Measurements from ENCODE around the gene BAX.

Gene BAX

DNA sequence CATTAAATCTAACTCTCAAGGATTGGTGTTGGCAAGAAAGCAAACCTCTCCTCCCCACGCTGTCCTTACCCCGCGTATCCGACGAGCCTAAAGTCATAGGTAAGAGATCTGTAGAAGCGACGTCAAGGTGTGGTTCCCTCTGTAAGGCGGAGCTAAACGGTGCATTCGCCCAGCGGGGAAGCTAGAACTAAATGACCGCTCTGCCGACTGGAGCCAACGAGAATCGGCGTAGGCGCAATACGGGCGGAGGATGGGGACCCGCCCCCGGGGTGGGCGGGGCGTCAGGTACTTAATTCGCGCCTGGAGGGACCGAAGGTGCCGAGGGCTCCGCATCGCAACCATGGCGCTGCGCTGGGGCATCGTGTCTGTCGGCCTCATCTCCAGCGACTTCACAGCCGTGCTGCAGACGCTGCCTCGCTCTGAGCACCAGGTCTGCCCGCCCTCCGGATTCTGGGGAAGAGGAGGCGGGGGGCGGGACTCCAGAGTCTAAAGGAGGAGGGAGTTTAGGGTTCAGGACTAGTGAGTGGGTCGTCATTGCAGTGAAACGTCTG lies 21.2 kb upstream of the BAX start, which contains the start of gene DHDH:
TSS of gene DHDH (plus strand) at position 318 of the 551 bp plus-strand sequence. CDS start at position 341, 23 bp downstream.
- FAIRE-seq, result no peak

DNA sequence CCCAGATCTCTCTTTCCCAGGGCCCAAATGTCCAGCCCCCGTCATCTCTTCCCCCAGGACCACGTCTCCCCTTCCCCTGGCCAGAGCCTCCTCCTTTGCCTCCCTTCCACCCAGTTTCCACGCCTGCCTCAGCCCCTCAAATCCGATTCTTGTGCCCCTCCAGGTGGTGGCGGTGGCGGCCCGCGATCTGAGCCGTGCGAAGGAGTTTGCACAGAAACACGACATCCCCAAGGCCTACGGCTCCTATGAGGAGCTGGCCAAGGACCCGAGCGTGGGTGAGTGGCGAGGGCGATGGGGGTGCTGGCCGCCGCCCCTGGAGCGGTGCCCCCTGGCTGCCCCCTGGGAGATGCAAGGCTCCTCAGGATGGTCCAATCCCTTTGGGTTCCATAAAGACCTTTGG lies 19.8 kb upstream of the BAX start:
- FAIRE-seq, result no peak

DNA sequence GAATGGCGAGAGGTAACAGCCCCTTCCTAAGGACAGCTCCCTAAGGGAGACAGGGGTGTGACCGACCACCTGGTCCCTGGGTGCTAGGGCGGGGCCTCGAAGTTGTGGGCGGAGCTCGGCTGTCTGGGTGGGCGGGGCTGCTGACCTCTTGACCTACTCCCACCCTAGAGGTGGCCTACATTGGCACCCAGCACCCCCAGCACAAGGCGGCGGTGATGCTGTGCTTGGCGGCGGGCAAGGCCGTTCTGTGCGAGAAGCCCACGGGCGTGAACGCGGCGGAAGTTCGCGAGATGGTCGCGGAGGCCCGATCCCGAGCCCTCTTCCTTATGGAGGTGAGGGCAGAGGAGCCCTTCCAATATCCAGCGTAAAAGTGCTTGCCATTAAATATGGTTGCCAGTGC lies 18.8 kb upstream of the BAX start:
- no peak for FAIRE-seq

DNA sequence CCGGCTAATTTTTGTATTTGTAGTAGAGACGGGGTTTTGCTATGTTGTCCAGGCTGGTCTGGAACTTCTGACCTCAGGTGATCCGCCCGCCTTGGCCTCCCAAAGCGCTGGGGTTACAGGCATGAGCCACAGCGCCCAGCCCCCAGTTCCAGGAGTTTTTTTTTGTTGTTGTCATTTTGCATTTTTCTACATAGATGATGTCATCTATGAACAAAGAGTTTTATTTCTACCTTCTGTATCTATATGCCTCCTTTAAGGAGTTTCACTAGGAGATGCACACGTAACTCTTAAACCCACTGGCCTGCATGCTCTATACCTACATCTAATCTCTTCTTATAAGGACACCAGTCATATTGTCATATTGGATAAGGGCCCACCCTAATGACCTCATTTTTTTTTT lies 16.4 kb upstream of the BAX start:
- no peak for FAIRE-seq

DNA sequence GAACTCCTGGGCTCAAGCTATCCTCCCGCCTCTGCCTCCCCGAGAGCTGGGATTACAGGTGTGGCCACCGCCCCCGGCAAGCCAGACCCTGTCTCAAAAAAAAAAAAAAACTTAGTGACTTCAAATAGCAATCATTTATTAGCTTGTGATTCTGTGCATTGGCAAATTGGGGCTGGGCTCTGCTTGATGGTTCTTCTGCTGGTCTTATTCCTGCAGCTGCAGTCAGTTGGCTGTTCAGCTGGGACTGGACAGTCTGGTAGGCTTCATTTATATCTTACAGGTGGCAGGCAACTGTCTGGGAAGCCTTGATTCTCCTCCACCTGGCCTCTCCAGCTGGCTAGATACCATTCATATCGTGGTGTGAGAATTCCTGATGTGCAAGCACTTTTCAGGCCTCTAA lies 13.8 kb upstream of the BAX start:
- no peak for FAIRE-seq

DNA sequence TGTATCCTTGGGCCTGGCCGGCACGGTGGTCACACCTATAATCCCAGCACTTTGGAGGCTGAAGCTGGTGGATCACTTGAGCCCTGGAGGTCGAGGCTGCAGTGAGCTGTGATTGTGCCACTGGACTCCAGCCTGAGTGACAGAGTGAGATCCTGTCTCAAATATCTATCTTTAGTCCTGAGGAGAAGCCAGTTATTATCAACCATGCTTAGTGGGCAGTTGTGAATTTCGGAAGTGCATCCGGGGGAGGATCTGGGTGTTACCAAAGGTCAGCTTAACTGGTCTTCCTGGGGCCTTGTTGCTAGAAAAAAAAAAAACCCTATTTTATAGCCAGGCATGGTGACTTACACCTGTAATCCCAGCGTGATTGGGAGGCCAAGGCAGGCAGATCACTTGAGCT lies 11.6 kb upstream of the BAX start:
- FAIRE-seq, result no peak

DNA sequence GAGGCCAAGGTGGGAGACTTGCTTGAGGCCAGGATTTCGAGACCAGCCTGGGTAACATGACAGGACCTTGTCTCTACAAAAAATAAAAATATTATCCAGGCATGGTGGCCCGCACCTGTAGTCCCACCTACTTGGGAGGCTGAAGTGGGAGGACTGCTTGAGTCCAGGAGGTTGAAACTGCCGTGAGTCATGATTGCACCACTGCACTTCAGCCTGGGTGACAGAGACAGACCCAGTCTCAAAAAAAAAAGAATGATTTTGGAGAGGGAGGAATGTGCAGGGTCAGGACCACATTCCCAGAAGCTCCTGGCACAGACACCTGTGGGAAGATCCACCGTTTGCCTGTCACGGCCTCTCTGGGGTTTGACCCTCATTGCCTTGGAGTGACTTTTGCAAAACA lies 9.3 kb upstream of the BAX start:
- FAIRE-seq, result no peak

DNA sequence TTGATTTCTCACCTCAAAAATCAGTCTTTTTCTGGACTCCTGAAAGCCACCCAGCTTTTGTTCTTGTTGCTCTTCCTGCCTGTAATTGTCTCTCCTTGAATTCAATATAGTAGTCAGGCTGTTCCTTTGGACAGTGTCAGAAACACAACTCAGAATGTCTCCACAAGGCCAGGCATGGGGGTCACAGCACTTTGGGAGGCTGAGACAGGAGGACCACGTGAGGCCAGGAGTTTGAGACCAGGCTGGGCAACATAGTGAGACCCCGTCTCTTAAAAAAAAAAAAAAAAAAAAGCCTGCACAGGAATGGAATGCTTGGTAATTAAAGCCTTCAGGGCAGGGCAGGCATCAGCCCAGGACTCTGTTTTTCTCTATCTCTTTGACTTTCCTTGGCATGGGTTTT lies 8.9 kb upstream of the BAX start:
- no peak for FAIRE-seq

DNA sequence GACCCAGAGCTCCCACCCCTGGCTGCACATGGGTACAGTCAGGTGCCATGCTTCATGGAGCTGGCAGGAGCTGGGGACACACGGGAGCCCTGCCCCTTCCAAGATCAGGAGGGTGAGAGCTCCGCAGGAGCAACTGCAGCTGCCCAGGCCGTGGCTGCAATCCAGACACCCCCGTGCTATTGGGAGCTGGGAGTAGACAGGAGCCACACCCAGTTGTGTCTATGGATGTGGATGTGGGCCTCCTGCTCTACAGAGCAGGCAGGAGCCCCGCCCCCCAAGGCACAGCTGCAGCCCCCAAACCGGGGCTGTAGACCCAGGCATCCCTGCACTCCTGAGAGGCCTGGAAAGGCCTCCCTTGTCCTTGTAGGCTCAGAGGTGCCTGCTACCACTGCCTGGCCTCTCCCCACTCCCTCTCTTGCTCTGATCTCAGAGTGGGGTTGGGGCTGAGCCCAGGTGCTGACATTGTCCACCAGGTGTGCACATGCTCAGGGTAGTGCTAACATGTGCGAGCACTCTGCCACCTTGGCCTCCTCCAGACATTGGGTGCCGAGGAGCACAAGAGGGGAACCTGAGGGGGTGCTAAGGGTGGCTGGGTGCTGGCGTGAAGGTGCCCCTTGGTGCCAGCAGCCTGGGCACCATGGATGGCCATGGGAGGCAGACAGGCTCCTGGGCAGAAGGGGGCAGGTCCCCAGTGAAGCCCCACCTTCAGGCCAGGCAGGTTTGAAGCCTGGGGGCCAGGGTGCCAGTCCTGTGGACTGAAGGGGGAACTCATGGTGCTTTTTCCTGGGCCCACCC lies 8.0 kb upstream of the BAX start:
- FAIRE-seq, result no peak

DNA sequence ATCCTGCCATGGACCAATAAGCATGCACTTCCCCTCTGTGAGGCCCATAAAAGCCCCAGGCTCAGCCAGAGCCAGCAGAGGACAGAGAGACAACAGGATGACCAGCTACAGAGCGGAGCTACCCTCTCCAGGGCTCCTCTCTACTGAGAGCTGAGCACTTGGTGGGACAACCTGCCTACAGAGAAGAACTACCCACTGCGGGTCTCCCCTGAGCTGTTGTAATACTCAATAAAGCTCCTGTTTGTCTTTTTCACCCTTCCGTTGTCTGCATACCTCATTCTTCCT lies 7.5 kb upstream of the BAX start:
- no peak for FAIRE-seq

DNA sequence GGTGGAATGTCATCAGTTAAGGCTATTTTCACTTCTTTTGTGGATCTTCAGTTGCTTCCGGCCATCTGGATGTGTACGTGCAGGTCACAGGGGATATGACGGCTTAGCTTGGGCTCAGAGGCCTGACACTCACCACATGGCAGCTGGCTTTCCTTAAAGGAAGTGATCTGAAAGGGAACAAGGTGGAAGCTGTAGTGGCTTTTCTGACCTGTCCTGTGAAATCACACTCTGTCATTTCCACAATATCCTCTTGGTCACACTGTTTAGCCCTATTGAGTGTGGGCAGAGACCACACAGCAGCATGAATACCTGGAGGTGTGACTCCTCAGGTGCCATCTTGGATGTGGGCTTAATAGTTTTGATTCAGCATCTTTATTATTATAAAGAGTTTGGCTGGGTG lies 4.5 kb upstream of the BAX start:
- FAIRE-seq, result no peak

DNA sequence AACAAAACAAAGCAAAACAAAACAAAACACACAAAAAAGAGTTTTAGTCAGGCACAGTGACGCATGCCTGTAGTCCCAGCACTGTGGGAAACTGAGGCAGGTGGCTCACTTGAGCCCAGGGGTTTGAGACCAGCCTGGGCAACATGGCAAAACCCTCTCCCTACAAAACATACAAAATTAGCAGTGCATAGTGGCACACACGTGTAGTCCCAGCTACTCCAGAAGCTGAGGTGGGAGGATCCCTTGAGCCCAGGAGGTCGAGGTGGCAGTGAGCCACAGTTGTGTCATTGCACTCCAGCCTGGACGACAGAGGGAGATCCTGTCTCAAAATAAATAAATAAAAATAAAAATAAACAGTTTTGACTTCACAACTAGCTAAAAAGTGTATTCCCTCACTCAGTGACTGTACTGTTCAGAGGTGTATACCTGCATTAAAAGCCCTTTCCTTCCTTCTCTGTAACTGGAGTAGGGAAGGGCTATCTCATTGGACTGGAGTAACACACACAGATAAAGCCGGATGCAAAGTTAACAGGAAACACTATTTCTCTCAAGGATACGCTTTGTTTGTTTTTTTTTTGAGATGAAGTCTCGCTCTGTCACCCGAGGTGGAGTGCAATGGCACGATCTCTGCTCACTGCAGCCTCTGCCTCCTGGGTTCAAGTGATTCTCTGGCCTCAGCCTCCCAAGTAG lies 3.7 kb upstream of the BAX start:
- FAIRE-seq, result no peak

DNA sequence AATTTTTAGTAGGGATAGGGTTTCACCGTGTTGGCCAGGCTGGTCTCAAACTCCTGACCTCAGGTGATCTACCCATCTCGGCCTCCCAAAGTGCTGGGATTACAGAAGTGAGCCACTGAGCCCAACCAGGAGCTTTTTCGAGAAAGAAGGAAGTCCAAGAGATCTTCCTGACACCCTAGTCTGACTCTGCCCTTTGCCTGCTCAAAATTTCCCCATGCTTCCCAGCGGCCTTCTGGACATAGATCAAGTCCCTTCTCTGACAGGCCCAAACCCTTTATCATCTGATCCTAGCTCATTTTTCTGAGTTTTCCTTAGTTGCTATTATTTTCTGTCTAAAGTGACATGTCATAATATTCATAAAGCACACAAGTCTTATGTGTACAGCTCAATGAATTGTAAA lies 1.5 kb upstream of the BAX start:
- no peak for FAIRE-seq

DNA sequence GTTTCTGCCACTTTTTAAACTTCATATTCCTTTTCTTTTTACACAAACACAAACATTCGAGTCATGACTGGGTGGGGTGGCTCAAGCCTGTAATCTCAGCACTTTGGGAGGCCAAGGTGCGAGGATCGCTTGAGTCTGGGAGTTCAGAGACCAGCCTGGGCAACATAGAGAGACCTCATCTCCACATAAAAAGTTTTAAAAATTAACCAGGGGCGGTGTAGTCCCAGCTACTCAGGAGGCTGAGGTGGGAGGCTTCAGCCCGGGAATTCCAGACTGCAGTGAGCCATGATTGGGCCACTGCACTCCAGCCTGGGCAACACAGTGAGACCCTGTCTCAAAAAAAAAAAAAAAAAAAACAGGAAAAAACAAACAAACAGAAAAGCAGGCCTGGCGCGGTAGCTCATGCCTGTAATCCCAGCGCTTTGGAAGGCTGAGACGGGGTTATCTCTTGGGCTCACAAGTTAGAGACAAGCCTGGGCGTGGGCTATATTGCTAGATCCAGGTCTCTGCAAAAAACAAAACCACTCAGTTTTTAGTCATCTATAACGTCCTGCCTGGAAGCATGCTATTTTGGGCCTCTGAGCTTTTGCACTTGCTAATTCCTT lies 583 bp upstream of the BAX start:
- no peak for FAIRE-seq

DNA sequence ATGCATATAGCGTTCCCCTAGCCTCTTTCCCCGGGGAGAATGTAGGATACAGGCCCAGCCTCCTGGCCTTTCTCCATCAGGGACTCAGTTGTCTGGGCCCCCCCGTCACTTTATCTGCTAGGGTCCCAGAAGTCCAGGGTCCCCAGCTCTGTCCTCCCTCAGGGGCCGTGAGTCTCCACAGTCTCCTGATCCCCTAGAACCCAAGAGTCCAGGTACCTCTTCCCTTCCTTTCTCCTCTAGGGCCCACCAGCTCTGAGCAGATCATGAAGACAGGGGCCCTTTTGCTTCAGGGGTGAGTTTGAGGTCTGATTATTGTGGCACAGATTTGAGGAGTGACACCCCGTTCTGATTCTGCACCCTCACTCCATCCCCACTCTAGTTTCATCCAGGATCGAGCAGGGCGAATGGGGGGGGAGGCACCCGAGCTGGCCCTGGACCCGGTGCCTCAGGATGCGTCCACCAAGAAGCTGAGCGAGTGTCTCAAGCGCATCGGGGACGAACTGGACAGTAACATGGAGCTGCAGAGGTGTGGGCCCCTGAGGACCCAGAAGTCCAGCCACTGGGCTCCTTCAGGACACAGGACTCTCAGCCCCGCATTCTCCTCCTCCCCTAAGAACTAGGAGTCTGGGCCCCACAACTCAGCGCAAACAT lies 758 bp downstream of the BAX start:
- no peak for FAIRE-seq

DNA sequence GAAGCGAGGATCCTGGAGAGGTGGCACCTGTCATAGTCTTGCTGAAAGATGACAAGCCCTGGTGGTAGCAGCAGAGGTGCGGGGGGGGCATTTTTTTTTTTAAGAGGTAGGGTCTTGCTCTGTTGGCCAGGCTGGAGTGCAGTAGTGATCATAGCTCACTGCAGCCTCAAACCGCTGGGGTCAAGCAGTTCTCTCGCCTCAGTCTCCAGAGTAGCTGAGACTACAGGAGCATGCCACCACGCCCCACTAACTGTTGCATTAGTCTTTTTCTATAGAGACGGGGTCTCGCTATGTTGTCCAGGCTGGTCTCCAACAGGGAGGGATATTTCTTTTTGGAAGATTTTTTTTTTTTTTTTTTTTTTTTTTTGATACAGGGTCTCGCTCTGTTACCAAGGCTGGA lies 3.3 kb downstream of the BAX start:
- FAIRE-seq, result no peak

DNA sequence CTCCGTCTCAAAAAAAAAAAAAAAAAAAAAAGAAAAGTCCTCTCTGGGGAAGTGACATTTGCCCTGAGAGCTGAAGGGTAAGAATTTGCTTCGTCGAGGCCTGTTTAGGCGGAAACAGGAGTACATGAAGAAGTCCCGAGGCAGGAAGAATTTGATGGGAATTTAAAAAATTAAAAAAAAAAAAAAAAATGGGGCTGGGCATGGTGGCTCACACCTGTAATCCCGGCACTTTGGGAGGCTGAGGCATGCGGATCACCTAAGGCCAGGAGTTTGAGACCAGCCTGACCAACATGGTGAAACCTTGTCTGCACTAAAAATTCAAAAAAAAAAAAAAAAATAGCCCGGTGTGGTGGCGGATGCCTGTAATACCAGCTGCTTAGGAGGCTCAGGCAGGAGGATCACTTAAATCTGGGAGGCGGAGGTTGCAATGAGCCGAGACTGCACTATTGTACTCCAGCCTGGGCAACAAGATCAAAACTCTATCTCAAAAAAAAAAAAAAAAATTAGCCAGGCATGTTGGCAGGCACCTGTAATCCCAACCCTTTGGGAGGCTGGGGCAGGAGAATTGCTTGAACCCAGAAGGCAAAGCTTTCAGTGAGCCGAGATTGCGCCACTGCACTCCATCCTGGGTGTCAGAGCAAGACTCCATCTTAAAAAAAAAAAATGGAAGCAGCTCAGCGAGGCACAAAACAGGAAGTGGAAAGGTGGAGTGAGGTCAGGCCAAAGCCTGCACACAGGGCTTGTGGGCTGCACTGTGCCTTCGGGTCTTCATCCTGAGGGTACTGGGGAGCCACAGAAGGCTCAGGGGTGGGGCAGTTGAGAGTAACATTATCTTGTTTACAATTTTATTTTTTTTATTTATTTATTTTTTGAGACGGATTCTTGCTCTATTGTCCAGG lies 4.9 kb downstream of the BAX start:
- no peak for FAIRE-seq

DNA sequence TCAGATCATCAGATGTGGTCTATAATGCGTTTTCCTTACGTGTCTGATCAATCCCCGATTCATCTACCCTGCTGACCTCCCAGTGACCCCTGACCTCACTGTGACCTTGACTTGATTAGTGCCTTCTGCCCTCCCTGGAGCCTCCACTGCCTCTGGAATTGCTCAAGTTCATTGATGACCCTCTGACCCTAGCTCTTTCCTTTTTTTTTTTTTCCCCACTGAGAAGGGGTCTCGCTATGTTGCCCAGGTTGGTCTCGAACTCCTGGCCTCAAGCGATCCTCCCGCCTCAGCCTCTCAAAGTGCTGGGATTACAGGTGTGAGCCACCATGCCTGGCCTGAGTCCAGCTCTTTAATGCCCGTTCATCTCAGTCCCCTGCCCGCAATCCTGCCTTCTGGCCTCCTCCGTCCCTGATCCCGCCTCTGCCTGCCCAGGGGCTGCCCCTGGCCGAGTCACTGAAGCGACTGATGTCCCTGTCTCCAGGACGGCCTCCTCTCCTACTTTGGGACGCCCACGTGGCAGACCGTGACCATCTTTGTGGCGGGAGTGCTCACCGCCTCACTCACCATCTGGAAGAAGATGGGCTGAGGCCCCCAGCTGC lies 6.5 kb downstream of the BAX start:
- FAIRE-seq, result no peak

DNA sequence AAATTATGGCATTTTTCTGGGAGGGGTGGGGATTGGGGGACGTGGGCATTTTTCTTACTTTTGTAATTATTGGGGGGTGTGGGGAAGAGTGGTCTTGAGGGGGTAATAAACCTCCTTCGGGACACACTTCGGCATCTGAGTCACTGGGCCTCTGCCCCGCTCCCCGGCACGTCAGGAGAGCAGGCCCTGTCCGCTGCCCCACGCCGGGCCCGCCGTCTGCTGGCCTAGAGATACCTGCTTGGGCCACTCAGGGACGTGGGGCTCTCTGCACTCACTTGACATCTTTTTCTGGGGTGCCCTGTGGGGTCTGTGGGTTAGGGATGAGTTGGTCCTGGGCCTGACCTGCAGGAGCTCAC lies 7.0 kb downstream of the BAX start:
- FAIRE-seq, result no peak

DNA sequence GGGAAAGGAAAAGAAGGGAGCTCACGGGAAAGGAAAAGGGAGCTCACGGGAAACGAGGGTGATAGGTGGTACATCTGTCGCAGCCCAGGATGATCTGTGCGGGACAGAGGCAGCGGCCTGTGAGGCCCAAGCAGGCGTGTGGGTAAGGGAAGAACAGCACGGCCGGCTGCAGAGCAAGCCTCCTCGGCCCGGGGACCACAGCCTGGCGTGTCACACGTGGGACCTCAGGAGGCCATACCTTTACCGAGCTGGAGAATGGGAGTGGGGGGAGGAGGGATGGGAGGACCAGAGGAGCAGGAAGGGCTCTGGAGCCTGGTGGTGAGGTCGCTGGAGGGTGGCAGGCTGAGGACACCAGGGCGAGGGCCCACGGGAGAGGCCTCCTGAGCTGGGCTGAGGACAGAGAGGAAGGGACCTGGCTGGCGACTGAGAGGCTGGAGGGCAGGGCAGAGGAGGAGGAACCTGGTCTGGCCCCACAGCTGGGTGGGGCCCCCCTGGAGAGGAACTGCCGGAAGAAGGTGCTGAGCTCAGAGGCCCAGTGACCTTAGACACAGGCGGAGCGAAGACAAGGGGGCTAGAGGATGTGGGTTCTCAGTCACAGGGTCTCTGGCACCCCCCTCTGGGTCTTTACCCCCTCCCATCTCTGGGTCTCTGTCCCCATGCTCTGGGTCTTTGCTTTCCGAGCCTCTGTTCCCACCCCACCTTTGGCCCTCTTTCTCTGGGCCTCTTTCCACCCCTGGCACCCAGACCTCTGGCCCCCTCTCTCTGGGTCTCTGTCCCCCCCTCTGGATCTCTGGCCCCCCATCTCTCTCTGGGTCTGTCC lies 7.6 kb downstream of the BAX start:
- no peak for FAIRE-seq

DNA sequence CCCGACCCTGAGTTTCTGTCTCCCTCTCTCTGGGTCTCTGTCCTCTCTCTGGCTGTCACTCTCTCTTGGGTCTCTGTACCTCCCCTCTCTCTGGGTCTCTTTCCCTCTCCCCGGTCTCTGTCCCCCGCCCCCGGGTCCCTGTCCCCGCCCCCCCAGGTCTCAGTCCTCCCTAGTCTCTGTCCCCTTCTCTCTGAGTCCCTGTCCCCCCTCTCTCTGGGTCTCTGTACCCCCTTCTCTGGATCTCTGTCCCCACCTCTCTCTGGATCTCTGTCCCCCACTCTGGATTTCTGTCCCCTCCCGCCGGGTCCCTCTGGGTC lies 8.1 kb downstream of the BAX start:
- no peak for FAIRE-seq
